Stimulated activated CD4-positive, alpha-beta T cell treated with anti-CD3 and anti-CD28 coated beads, Interleukin-15, amount 100 ng/mL, for 24 hours (primary cell): ENCODE results near the gene MEX3A.
"Not testable (repeated sequence)": the region's sequence is repeated elsewhere in the genome, so short reads cannot be mapped to it uniquely, and the experiment has no call there.

Experiments used
- DNase-seq: peaks from one replicate; pipeline ENCODE4 v3.0.0-alpha.2; 2020

The MEX3A gene

GRCh38 chr1:156082309-156083091 lies at the start of gene MEX3A:
MEX3A (minus strand) TSS chr1:156082465; CDS start chr1:156081998, 467 bp downstream.
- DNase-seq: peak; percentile 75

- no peak for DNase-seq
These were observed 48.3 kb upstream of the MEX3A start for GRCh38 chr1:156130578-156130942.

- peak; percentile 89 for DNase-seq
These were observed 47.7 kb upstream of the MEX3A start for GRCh38 chr1:156129687-156130577.

GRCh38 chr1:156128654-156129597 lies 46.7 kb upstream of the MEX3A start:
- DNase-seq: no peak

GRCh38 chr1:156128308-156128653 lies 46.0 kb upstream of the MEX3A start:
- DNase-seq: no peak

- DNase-seq: peak; percentile 91
These were observed 44.6 kb upstream of the MEX3A start for GRCh38 chr1:156126630-156127534.

- DNase-seq: peak; percentile 65
These were observed 43.9 kb upstream of the MEX3A start for GRCh38 chr1:156126043-156126629.

GRCh38 chr1:156125544-156125943 lies 43.3 kb upstream of the MEX3A start:
- not testable (repeated sequence) for DNase-seq

GRCh38 chr1:156124557-156125483 lies 42.6 kb upstream of the MEX3A start:
- peak; percentile 37 for DNase-seq

GRCh38 chr1:156123356-156124196 lies 41.3 kb upstream of the MEX3A start:
- DNase-seq: peak; percentile 79

- no peak for DNase-seq
These were observed 40.5 kb upstream of the MEX3A start for GRCh38 chr1:156122519-156123355.

- no peak for DNase-seq
These were observed 39.8 kb upstream of the MEX3A start for GRCh38 chr1:156122086-156122485.

GRCh38 chr1:156121457-156121856 lies 39.2 kb upstream of the MEX3A start:
- DNase-seq: no peak

GRCh38 chr1:156121005-156121404 lies 38.7 kb upstream of the MEX3A start:
- DNase-seq: not testable (repeated sequence)

- no peak for DNase-seq
These were observed 38.1 kb upstream of the MEX3A start for GRCh38 chr1:156120318-156120717.

- no peak for DNase-seq
These were observed 37.4 kb upstream of the MEX3A start for GRCh38 chr1:156119503-156120209.

GRCh38 chr1:156118177-156118868 lies 36.1 kb upstream of the MEX3A start:
- no peak for DNase-seq
